LoVo (cell line): ENCODE measurements around the gene UCKL1.
"Not testable (repeated sequence)": the region's sequence is repeated elsewhere in the genome, so short reads cannot be mapped to it uniquely, and the experiment has no call there.

Experiments
- DNase-seq: peaks from one replicate; pipeline ENCODE4 v3.0.0-alpha.2; 2016; ENCODE audit warnings: low spot score

Gene UCKL1

DNA sequence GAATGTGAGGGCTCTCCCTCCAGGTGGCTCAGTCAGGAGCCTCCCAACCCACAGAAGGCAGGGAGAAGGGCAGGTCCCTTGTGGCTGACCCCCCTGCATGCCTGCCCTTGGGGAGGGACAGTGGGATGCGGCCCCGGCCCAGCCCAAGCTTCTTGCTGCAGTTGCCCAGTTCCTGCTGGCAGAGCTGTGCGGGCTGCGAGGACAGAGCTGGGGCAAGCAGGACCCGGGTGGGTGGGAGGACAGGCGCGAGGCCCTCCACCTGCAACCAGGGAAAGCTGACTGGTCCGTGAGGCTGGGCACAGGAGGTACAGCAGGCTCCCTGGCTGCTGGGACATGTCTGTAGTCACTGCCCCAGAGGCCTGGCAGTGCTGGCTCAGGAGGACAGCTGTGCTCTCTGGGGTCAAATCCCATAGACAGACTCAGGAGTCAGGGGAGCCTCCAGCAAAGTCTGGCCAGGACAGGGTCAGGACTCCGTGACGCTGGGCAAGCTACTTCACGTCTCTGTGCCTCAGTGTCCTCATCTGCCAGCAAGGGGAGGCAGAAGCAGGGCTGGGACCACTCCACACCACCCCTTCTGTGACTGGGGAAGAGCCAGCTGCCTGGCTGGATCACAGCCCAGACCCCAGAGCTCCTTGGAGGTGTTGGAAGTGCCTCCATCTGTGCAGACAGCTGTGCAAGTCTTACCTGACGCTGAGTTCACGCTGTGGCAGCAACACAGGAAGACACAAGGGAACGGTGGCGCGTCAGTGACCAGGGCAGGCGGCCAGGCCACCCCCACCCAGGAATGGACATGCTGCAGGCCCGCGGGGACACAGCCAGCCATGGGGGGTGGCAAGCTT, 13.0 kb downstream of the UCKL1 start:
- no peak for DNase-seq

DNA sequence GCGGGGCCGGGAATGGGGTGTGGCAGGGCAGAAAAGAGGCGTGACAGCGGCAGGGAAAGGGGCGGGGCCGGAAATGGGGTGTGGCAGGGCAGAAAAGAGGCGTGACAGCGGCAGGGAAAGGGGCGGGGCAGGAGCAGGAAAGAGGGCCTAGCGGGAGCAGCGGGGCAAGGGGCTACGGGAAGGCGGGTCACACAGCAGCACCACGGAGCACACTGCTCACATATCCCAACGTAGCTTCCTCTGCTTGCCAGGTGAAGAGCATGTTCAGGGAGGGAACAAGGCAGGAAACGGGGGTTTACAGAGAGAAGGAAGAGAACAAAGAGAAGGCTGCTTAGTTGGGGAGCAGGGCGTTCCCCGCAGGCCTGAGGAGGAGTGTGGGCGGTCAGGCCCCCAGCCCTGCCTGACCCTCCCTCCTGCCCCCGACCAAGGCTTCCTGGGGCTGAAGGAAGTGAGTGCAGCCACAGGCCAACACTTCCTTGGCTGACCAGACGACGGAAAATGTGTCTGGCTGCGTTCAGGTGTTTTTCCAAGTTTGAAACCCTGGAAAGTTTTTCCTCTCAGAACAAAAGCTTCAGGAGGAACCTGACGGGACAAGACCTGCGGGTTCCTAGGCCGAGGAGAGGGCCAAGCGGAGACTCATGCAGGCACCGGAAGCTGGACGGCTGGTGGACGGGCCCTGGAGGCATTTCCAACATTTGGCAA, 13.8 kb downstream of the UCKL1 start:
- DNase-seq: no peak

DNA sequence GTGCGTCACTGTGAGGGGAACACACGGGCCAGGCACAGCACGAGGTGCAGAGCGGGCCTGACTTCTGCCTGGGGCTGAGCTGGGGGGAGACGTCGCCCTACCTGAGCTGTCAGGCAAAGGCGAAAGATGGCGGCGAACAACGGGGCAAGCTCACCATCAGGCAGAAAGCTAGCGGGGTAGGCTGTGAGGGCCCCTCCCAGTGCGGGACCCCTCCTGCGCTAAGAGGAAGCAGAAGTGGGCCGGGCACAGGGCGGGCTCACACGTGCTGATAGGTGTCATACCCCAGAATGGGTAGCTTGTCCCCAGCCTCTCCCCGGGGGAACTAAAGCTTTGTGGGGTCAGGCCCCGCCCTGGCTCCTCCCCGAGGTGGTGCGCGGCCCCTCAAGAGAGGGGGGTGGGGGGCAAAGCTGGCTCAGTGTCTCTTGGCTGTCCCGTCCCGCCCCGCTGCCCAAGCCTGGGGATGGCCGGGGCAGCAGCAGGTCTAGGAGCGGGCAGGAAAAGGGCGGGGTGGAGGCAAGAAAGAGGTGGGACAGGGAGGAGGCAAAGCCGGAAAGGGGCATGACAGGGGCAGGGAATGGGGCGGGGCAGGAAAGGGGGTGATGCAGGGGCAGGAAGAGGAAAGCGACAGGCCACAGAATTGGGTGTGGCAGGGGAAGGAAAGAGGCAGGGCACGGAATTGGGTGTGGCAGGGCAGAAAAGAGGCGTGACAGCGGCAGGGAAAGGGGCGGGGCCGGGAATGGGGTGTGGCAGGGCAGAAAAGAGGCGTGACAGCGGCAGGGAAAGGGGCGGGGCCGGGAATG, 14.7 kb downstream of the UCKL1 start:
- no peak for DNase-seq

DNA sequence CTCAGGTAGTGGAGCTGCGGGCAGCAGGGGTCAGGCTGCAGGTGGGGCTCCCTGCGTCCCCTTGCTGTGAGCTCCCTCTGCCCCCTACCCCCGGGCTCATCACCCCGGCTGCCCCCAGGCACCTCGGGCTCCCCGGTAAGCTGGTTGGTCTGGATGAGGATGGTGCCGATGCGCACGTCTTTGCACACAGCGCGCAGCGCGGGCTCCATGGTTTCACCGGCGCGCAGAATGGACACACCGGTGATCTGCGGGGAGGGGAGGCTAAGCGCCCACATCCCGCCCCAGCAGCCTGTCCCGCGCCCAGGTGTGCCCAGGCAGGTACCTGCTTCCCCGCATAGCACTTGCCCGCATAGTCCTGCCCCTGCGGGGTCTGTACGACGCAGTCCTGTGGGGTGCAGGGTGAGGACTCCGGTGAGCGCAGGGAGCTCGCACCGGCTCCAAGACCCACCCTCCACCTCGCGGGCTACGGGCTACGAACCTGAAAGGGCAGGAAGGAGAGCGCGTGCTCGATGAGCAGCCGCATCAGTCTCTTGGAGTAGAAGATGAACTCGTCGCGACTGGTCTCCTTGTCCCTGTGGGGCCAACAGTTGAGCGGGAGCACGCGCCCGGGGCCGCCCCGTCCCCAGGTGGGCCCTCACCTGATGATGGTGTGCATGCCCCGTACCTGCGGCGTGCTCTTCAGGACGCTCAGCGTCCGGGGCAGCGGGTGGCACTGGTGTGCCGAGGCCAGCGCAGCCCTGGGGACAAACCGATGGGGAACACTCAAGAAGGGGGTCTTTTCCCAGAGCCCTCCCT, 15.5 kb downstream of the UCKL1 start:
- DNase-seq: no peak

DNA sequence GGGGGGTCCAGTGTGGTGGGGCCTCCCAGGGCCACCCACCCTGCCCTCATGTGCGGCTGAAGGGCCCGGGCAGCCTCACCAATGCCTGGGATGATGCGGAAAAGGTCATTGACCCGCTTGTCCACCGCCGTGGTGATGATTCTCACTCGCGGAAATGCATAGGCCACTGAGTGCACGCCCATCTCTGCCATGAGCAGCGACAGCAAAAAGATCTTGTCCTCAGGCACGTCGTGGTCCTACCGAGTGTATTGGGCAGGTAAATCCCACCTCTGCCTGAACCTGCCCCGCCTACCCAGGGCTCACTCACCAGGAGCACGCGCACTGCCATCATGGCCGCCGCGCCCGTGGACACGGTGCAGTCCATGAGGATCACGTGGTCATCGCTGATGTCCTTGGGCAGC, 16.1 kb downstream of the UCKL1 start:
- DNase-seq: no peak

DNA sequence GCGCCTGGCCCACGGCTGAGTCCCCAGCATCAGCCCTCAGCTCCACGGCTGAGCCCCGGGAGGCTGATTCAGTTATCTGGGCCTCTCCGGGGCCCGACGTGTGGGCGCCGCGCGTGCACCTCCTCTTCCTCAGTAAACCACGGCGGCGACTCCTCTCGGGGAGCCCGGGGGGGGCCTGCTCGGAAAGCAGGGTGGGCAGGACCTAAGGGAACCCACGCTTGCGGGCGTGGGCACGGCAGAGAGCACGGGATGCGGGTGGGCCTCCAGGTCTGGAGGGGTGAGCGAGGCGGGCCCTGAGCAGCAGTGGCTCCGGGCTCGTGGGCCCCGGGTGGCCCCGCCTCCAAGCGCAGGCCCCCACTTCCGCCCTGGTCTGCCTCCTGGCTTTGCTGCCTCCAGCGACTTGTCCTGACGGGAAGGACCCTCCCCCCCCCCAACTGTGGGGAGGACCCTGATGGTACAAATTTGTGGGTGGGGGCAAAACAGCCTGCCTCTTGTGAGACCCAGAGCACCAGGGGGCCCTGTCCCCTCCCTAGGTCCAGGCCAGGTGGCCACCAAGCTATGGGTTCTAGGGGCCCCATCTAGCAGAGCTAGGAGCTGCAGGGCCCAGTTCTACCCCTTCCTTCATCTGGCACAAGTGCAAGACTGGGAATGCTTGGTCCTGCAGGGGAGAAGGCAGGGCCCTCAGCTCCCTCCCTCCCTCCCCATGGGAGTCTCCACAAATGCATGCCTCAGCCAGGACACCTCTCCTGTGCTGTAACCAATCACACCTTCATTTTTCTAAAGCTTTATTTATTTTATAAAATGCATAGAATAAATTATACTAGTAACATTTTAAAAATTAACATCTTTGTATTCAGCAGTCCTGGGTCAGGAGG, 16.9 kb downstream of the UCKL1 start:
- DNase-seq: no peak

DNA sequence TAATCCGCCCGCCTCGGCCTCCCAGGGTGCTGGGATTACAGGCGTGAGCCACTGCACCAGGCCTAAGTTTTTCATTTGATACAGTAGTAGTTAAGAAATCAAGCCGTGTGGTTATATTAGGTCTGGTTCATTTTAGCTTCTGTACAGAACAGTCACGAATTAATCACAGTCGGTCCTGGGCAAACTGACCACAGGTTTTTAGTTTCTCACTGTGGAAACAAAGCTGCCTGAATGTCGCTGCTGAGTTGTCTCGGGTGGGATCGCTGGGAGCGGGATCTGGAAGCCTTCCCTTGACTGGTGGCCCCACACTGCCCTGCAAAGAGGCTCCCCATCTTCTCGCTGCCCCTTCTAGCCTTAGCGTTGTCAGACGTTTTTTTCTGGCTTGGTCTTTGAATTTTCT, 18.6 kb downstream of the UCKL1 start:
- no peak for DNase-seq

DNA sequence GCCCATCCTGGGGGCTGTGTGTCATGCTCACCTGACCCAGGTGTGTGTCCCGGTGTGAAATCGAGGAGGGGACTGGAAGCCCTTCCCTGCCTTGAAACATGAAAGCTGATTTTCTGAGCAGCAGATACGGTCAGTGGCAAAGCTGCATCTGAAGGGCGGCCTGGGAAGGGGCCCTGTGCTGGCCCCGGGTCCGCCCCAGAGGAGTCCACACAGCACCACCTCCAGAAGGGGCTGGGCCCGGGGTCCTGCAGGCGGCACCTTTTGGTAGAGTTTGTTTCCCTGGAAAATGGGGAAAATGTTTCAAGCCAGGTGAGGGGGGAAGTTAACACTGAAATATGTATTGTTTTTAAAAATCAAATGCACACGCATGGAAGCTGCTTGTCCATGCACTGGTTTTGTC, 20.8 kb downstream of the UCKL1 start:
- DNase-seq: no peak

DNA sequence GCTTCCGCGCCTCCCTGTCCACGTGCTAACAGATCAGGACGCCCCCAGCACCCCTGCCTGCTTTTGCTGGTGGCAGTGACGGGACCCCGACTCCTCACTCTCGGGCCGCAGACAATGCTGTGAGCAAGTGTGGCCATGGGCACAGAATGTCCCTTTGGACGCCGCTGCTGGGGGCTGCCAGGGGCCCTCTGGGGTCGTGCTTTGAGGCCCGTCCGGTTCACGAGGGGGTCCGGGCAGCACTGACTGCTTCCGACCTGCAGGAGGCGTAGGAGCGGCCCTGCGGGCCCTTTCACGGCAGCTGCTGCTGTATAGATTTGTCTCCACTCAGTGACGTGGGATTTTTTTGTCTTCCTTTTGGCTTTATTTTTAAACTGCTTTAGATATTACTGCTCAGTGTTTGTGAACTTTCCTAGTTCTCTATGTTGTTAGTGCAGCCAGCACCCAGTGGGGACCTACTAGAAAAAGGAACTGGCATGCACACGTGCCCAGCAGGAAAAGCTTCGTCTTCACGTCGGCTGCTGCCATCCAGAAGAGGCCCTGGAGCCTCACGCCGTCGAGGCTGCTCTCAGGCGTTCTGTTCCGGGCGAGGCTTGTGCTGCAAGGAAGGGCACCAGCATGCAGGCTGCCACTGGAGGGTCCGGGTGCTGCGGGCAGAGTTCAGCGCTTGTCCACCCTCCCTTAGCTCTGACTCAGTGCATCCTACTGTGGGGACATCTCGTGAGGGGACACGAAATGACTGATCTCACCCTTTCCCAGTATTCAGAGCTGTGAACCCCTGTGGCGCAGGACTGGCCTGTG, 21.7 kb downstream of the UCKL1 start:
- no peak for DNase-seq

DNA sequence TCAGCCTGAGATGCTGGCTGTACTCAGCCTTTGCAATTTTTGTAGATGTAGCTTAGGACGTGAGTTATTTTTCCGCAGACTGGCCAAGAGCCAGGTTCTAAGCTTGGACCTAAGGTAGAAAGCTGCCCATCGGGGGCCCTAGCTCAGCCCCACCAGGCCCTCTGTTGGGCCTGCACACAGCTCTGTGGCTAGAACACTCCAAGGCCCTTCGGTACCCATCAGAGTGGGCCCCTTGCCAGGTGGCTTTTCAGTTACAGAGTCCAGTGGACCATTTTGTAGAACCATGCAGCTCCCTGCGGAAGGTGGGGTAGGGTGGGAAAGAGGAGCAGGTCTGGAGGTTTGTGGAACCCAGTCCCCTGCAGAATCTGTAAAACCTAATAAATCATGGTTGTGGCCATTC, 22.6 kb downstream of the UCKL1 start:
- DNase-seq: no peak

DNA sequence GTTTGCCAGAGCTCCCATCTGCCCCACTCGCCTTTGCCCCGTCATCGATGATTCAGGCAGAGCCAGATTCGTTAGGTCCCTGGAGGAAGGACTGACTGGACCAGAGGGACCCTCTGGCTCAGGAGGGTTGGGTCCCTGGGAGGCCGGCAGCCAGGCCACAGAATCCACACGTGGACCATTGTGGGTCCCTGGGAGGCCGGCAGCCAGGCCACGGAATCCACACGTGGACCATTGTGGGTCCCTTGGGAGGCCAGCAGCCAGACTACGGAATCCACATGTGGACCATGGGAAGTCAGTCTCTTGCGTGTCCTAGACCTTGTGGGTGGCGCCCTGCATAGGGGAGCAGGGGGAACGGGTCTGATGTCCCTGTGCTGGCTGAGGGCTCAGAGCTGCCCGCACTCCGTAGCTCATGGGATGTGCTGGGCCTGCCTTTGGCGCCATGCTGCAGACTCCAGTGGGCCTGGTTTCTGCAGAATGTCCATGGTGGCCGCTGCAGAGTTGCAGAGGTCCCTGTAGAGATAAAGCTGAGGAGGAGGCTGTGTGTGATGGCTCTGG, 23.5 kb downstream of the UCKL1 start:
- DNase-seq: no peak

DNA sequence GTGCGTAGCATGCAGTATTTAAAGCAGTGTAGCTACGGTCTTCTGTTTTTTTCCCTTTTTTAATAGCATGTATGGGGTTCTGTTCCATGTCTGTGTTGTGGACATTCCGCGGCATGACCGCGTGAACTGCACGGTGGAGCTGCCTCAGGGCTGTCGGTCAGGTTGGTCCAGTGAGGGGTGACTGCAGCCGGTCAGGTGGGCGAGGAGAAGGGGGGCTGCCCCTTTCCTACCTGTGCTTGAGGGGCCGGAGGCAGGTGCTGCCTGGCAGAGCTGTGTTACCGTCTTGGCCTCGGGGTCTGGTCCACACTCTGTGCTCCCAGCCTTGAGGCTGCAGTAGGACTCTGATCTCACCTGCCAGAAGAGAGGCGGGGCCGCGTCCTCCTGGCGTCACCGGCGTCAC, 24.5 kb downstream of the UCKL1 start:
- DNase-seq: no peak

DNA sequence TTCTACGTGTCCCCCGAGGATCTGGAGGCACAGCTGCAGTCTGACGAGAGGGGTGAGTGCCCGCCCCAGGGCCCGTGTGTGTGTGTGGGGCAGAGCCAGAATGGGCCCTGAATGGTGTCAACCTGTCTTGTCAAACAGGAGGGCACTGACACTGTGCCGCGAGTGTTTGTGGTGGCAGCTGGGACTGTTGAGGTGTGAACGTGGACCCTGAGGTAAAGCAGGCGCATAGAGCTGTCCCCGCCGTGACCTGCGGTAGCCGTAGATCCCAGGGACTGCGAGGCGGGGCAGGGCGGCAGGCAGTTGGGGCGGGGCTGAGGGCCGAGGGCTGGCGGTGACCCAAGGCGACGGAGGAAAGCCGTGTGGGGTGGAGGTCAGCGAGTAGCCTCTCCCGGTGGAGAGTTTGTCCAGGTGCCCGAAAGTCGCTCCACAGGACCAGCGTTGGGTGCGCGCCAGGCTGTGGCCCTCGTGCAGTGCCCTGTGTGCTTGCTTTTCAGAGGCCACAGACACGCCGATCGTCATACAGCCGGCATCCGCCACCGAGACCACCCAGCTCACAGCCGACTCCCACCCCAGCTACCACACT, 25.2 kb downstream of the UCKL1 start:
- DNase-seq: no peak

DNA sequence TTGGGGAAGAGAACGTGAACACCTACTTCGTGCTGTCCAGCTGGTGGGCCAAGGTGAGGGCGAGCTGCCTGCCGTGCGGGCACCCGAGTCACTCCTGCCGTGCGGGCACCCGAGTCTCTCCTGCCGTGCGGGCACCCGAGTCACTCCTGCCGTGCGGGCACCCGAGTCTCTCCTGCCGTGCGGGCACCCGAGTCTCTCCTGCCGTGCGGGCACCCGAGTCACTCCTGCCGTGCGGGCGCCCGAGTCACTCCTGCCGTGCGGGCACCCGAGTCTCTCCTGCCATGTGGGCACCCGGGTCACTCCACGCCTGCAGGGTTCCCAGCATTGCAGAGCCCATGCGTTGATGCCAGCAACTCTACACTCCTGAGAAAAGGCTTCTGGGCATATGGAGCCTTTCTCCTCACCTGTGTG, 26.7 kb downstream of the UCKL1 start:
- not testable (repeated sequence) for DNase-seq

DNA sequence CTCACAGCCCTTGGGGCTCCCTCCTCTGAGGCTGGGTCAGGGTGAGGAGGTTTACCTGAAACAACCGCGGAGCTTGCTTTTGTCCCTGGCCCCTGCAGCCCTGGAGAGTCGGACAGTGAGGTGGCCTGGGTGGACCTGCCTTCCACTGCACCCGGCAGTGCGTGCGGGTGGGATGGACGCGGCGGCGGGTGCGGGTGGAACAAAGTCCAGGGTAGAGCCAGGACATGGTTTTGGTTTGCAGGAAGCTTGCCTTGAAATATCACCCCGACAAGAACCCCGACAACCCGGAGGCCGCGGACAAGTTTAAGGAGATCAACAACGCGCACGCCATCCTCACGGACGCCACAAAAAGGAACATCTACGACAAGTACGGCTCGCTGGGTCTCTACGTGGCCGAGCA, 27.1 kb downstream of the UCKL1 start:
- no peak for DNase-seq

DNA sequence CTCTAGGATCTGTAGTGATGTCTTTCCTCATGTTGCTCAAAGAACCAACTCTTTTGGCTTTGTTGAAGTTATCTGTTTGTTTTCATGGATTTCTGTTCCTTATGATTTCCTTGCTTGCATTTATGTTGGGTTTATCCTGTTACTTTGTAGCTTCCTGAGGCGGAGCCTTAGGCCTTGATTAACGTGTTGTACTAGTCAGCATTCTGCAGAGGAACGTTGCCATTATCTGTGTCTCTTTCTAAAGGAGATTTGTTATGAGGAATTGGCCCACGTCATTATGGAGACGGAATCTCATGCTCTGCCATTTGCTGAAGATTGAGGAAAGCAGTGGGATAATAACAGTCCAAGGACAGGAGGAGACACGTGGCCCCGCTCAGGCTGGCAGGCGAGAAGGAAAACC, 29.9 kb downstream of the UCKL1 start:
- DNase-seq: no peak

DNA sequence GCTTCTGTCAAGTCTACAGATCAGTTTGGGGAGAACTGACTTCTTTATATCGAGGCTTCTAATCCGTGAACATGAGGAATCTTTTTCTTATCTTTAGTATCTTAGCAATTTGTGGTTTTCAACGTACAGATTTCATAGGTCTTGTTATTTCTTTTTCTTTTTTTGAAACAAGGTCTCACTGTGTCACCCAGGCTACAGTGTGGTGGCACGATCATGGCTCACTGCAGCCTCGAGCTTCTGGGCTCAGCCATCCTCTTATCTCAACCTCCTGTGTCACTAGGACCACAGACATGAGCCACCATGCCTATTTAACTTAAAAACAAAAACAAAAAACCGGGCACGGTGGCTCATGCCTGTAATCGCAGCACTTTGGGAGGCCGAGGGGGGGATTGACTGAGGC, 32.0 kb downstream of the UCKL1 start:
- no peak for DNase-seq

DNA sequence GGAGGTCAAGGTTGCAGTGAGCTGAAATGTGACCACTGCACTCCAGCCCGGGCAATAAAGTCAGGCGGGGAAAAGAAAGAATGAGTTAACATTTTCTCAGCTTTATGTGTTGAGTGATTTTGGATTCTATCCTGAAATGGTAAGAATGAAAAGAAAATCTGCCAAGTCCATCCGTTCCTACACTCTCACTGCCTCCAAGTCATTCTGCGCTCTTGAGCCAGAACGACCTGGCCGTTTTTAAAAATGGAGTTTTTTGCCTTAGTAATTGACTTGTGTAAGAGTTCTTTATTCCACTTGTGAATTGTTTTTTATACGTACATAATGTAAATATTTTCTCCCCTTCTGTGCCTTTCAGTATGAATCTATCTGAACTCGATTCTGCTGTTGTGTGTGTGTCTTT, 32.6 kb downstream of the UCKL1 start:
- DNase-seq: no peak

DNA sequence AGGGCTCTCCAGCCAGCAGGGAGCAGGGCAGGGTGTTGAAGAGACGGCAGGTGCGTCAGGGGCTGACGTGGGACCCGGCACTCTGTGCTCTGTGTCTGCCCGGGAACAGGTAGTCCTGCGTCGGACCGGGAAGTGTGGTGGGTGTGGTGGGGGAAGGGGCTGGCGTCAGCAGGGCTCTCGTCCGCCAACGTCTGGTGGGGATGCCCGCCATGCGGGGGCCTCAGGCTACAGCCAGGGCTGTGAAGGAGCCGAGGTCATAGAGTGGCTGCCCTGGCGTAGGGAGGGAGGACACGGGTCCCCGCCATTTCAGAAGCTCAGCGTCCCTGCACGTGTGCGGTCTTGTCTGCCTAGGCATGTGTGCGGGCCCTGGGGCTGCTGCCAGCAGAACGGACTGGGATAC, 36.0 kb downstream of the UCKL1 start:
- no peak for DNase-seq

DNA sequence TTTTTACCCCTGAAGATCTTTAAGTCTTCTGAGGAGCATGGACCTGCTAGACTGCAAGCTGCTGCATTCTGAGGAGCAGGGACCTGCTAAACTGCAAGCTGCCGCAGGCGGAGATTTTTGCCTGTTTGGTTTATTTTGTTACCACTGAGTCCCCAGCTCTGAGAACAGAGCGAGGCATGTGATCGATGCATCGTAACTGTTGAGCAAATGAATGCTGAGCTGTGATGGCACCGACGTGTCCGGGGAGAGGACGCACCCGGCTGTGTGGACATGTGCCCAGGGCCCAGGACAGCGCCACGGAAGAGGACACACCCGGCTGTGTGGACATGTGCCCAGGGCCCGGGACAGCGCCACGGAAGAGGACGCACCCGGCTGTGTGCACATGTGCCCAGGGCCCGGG, 37.1 kb downstream of the UCKL1 start:
- DNase-seq: no peak
